SK-N-SH treated with all-trans-retinoic acid at 6 μM for 48 hours (cell line): ENCODE results near the gene LTBR.

Source experiments
- ATAC-seq: fragments of 200-7000 bp; cut with Tn5 transposase; 3 replicates; pipeline ENCODE4 v1.9.1; 2020; ENCODE audit warnings: mild to moderate bottlenecking, moderate library complexity
- ARNTL ChIP-seq: fragments of 450-650 bp; formaldehyde crosslinking; IDR thresholded peaks from 2 replicates; pipeline ENCODE4 v1.5.0; 2020; ENCODE audit warnings: low read depth, mild to moderate bottlenecking, moderate library complexity, borderline replicate concordance
- BACH2 ChIP-seq: fragments of 250-450 bp; sonication (Bioruptor Pico); IDR thresholded peaks from 2 replicates; pipeline ENCODE4 v1.9.0; 2021; ENCODE audit warnings: mild to moderate bottlenecking, borderline replicate concordance
- CREB5 ChIP-seq: fragments of 250-450 bp; sonication (Bioruptor Pico); IDR thresholded peaks from 2 replicates; pipeline ENCODE4 v1.5.1; 2020; ENCODE audit warnings: low read depth, mild to moderate bottlenecking, moderate library complexity
- CSDC2 ChIP-seq: fragments of 250-450 bp; sonication (Bioruptor Pico); IDR thresholded peaks from 2 replicates; pipeline ENCODE4 v1.5.0; 2020; ENCODE audit warnings: mild to moderate bottlenecking, moderate library complexity
- ESRRG ChIP-seq: fragments of 250-450 bp; sonication (Bioruptor Pico); IDR thresholded peaks from 2 replicates; pipeline ENCODE4 v1.6.1; 2021; ENCODE audit warnings: mild to moderate bottlenecking
- GLIS3 ChIP-seq: fragments of 250-450 bp; sonication (Bioruptor Pico); IDR thresholded peaks from 2 replicates; pipeline ENCODE4 v1.5.0; 2020; ENCODE audit warnings: mild to moderate bottlenecking, moderate library complexity
- ISL1 ChIP-seq: fragments of 250-450 bp; sonication (Bioruptor Pico); IDR thresholded peaks from 2 replicates; pipeline ENCODE4 v2.1.2; 2022; ENCODE audit warnings: mild to moderate bottlenecking, moderate library complexity
- PATZ1 ChIP-seq: fragments of 250-450 bp; sonication (Bioruptor Pico); IDR thresholded peaks from 2 replicates; pipeline ENCODE4 v1.8.0; 2020; ENCODE audit warnings: mild to moderate bottlenecking, moderate library complexity, borderline replicate concordance
- POU6F1 ChIP-seq: fragments of 250-450 bp; sonication (Bioruptor Pico); IDR thresholded peaks from 2 replicates; pipeline ENCODE4 v1.8.0; 2021; ENCODE audit warnings: low read depth, mild to moderate bottlenecking, moderate library complexity, borderline replicate concordance
- PPARA ChIP-seq: fragments of 250-450 bp; sonication (Bioruptor Pico); IDR thresholded peaks from 2 replicates; pipeline ENCODE4 v1.5.0; 2020; ENCODE audit warnings: mild to moderate bottlenecking, borderline replicate concordance
- RARB ChIP-seq: fragments of 250-450 bp; sonication (Bioruptor Pico); IDR thresholded peaks from 2 replicates; pipeline ENCODE4 v1.8.0; 2021; ENCODE audit warnings: mild to moderate bottlenecking, moderate library complexity
- SNAI2 ChIP-seq: fragments of 250-450 bp; sonication (Bioruptor Pico); IDR thresholded peaks from 2 replicates; pipeline ENCODE4 v1.5.0; 2020; ENCODE audit warnings: mild to moderate bottlenecking, moderate library complexity
- TCF4 ChIP-seq: fragments of 250-450 bp; sonication (Bioruptor Pico); IDR thresholded peaks from 2 replicates; pipeline ENCODE4 v1.8.0; 2021; ENCODE audit warnings: mild to moderate bottlenecking, moderate library complexity, borderline replicate concordance
- TOX ChIP-seq: fragments of 250-450 bp; sonication (Bioruptor Pico); IDR thresholded peaks from 2 replicates; pipeline ENCODE4 v1.8.0; 2021; ENCODE audit warnings: mild to moderate bottlenecking, moderate library complexity, borderline replicate concordance
- ZC3H10 ChIP-seq: fragments of 250-450 bp; sonication (Bioruptor Pico); IDR thresholded peaks from 2 replicates; pipeline ENCODE4 v1.5.1; 2021; ENCODE audit warnings: mild to moderate bottlenecking, moderate library complexity
- ZFP3 ChIP-seq: fragments of 250-450 bp; sonication (Bioruptor Pico); IDR thresholded peaks from 2 replicates; pipeline ENCODE4 v1.5.0; 2020; ENCODE audit warnings: mild to moderate bottlenecking, moderate library complexity
- ZNF565 ChIP-seq: fragments of 450-650 bp; formaldehyde crosslinking; conservative IDR thresholded peaks from 2 replicates; pipeline ENCODE4 v1.5.0; 2020; ENCODE audit warnings: low read depth, mild to moderate bottlenecking, moderate library complexity
- ZNF70 ChIP-seq: fragments of 450-650 bp; formaldehyde crosslinking; IDR thresholded peaks from 2 replicates; pipeline ENCODE4 v1.5.0; 2020; ENCODE audit warnings: mild to moderate bottlenecking, moderate library complexity
- ZNF8 ChIP-seq: fragments of 450-650 bp; formaldehyde crosslinking; IDR thresholded peaks from 2 replicates; pipeline ENCODE4 v1.5.0; 2020; ENCODE audit warnings: mild to moderate bottlenecking, moderate library complexity
- TF ChIP-seq, protein P1 (sequence below): fragments of 250-450 bp; sonication (Bioruptor Pico); IDR thresholded peaks from 2 replicates; pipeline ENCODE4 v1.5.1; 2021; ENCODE audit warnings: mild to moderate bottlenecking, moderate library complexity
- TF ChIP-seq, protein P2 (sequence below): fragments of 250-450 bp; sonication (Bioruptor Pico); IDR thresholded peaks from 2 replicates; pipeline ENCODE4 v1.5.0; 2020; ENCODE audit warnings: mild to moderate bottlenecking, moderate library complexity

Gene LTBR

DNA sequence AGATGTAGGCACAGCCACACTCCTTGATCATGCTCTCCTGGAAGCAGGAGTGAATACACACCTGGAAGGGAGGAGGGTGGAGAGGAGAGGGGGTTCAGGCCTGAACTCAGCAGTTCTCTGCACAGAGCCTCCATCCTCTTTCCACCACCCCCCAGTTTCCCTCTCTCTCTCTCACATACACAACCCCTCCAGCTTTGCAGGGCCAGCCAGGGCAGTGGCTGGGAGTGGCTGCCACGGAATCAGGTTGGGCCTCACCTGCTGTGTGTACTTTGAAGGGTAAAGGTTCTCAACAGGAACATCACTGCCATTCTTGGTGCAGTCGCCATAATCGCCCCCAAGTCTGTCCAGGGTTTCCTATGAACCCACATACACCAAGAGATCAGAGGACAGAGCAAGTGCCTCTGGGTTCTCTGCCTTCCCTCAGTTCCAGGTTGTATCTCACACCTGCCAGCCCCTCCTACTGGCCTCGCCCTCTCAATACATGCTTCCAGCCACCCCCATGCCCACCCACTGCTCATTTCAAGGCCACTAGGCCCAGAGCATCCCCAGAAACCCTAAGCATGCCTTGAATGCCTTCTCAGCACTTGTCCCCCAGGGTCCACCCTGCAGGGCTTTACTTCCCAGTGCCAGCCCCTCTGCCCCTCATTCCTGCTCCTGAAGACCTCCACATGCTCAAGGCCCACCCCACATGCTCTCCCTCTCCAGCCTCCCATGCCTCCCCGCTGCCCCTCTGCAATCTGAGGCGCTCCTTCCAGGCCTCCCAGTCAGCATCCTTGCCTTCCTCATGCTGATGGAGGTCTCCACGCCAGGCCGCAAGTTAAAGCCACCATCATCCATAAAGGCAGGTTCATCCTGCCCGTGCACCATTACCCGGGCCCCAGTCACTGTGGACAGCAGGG lies 29.2 kb upstream of the LTBR start:
- ATAC-seq = no peak
- no peak for TF ChIP-seq ISL1 (CRISPR knock-in tag)
- TF ChIP-seq ZNF70 (CRISPR knock-in tag) = no peak
- TF ChIP-seq TCF4 (CRISPR knock-in tag) = no peak

GRCh38 chr12:6355491-6356373 lies 28.2 kb upstream of the LTBR start:
- TF ChIP-seq, protein P1, sequence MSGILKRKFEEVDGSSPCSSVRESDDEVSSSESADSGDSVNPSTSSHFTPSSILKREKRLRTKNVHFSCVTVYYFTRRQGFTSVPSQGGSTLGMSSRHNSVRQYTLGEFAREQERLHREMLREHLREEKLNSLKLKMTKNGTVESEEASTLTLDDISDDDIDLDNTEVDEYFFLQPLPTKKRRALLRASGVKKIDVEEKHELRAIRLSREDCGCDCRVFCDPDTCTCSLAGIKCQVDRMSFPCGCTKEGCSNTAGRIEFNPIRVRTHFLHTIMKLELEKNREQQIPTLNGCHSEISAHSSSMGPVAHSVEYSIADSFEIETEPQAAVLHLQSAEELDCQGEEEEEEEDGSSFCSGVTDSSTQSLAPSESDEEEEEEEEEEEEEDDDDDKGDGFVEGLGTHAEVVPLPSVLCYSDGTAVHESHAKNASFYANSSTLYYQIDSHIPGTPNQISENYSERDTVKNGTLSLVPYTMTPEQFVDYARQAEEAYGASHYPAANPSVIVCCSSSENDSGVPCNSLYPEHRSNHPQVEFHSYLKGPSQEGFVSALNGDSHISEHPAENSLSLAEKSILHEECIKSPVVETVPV (CRISPR knock-in tag) = no peak
- no peak for TF ChIP-seq ARNTL (CRISPR knock-in tag)
- TF ChIP-seq ESRRG (CRISPR knock-in tag) = no peak
- TF ChIP-seq CSDC2 (CRISPR knock-in tag) = no peak
- TF ChIP-seq GLIS3 (CRISPR knock-in tag) = no peak
- no peak for TF ChIP-seq POU6F1
- TF ChIP-seq TOX = no peak
- TF ChIP-seq ISL1 (CRISPR knock-in tag) = no peak
- TF ChIP-seq BACH2 (CRISPR knock-in tag) = no peak
- TF ChIP-seq ZFP3 = no peak
- no peak for TF ChIP-seq RARB (CRISPR knock-in tag)
- no peak for TF ChIP-seq SNAI2 (CRISPR knock-in tag)
- no peak for TF ChIP-seq ZNF8 (CRISPR knock-in tag)
- no peak for TF ChIP-seq CREB5 (CRISPR knock-in tag)
- TF ChIP-seq ZC3H10 (CRISPR knock-in tag) = no peak
- no peak for ATAC-seq

- ATAC-seq = no peak
- TF ChIP-seq BACH2 (CRISPR knock-in tag) = no peak
- TF ChIP-seq ARNTL (CRISPR knock-in tag) = no peak
Observed at GRCh38 chr12:6356374-6356820, 27.6 kb upstream of the LTBR start.

DNA sequence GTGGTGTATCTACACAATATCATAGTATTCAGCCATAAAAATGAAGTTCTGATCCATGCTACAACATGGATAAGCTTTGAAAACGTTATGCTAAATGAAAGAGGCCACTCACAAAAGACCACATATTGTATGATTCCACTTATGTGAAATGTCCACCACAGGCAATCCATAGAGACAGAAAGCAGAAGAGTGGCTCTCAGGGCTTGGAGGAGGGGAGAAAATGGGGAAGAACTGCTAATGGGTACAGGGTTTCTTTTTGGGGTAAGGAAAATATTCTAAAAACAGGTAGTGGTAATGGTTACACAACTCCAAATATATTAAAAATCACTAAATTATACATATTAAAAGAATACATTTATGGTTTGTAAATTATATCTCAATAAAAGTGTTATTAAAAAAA lies 25.1 kb upstream of the LTBR start:
- ATAC-seq = no peak
- TF ChIP-seq SNAI2 (CRISPR knock-in tag) (no peak), ZNF565 (CRISPR knock-in tag) (no peak), CREB5 (CRISPR knock-in tag) (no peak), TOX (no peak), ZNF70 (CRISPR knock-in tag) (no peak), ZC3H10 (CRISPR knock-in tag) (no peak), PPARA (no peak), CSDC2 (CRISPR knock-in tag) (no peak), TCF4 (CRISPR knock-in tag) (no peak), PATZ1 (CRISPR knock-in tag) (no peak), BACH2 (CRISPR knock-in tag) (no peak), ZNF8 (CRISPR knock-in tag) (no peak)
- TF ChIP-seq, protein P1 (CRISPR knock-in tag) = no peak
- TF ChIP-seq, protein P2, sequence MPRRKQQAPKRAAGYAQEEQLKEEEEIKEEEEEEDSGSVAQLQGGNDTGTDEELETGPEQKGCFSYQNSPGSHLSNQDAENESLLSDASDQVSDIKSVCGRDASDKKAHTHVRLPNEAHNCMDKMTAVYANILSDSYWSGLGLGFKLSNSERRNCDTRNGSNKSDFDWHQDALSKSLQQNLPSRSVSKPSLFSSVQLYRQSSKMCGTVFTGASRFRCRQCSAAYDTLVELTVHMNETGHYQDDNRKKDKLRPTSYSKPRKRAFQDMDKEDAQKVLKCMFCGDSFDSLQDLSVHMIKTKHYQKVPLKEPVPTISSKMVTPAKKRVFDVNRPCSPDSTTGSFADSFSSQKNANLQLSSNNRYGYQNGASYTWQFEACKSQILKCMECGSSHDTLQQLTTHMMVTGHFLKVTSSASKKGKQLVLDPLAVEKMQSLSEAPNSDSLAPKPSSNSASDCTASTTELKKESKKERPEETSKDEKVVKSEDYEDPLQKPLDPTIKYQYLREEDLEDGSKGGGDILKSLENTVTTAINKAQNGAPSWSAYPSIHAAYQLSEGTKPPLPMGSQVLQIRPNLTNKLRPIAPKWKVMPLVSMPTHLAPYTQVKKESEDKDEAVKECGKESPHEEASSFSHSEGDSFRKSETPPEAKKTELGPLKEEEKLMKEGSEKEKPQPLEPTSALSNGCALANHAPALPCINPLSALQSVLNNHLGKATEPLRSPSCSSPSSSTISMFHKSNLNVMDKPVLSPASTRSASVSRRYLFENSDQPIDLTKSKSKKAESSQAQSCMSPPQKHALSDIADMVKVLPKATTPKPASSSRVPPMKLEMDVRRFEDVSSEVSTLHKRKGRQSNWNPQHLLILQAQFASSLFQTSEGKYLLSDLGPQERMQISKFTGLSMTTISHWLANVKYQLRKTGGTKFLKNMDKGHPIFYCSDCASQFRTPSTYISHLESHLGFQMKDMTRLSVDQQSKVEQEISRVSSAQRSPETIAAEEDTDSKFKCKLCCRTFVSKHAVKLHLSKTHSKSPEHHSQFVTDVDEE (CRISPR knock-in tag) = no peak
